ENCODE results near the gene MAPKAPK3. TPM values are rescaled to one million over a fixed set of nuclear protein-coding genes. Genes with fewer than 3 reads are reported as not detected.
"Not testable (repeated sequence)": the region's sequence is repeated elsewhere in the genome, so short reads cannot be mapped to it uniquely, and the experiment has no call there.

The MAPKAPK3 gene
- total and polyA plus RNA-seq, 2 donors (not counting 3 experiments of a cell fraction or from before 2014, with no cell fraction given) = 21.3 to 30.5 TPM

- CTCF ChIA-PET = no interaction called here
- Histone ChIP-seq H3K27ac (ENCODE audit: insufficient read depth, low read depth, low read length) (no peak overlapping the region), H3K36me3 (ENCODE audit: control insufficient read depth in 2 of 2, extremely low read depth in 1 of 2, insufficient read depth in 2 of 2, low read length in 2 of 2) (no peaks in the 10 kb centered on the region), H4K20me1 (replicated peaks; ENCODE audit: control insufficient read depth, extremely low read depth, insufficient read depth, low read length) (no peaks in the 10 kb centered on the region), H3K9me1 (replicated peaks; ENCODE audit: control insufficient read depth, extremely low read depth, insufficient read depth, low read length) (no peaks in the 10 kb centered on the region), H3K9ac (replicated peaks; ENCODE audit: extremely low read depth, insufficient read depth, low read length) (no peak overlapping the region), H2AFZ (ENCODE audit: low read depth, low read length) (no peak overlapping the region), H3K4me3 (replicated peaks in 1 of 3; ENCODE audit: insufficient read depth in 1 of 3, low read depth in 1 of 3, low read length in 3 of 3) (no peak overlapping the region), H3K79me2 (ENCODE audit: control insufficient read depth, insufficient read depth, low read length) (no peaks in the 10 kb centered on the region), H3K9me3 (replicated peaks; ENCODE audit: control insufficient read depth, insufficient read depth, low read length) (no peaks in the 10 kb centered on the region), H3K4me2 (ENCODE audit: insufficient read depth, low read length) (no peak overlapping the region), H3K27me3 (ENCODE audit: control insufficient read depth in 2 of 2, insufficient read depth in 2 of 2, low read length in 2 of 2) (peaks cover 7% of the 10 kb centered on the region in 2 experiments), H3K4me1 (ENCODE audit: control insufficient read depth, extremely low read depth, insufficient read depth, low read length) (no peaks in the 10 kb centered on the region)
- TF ChIP-seq FOS (IDR thresholded peaks at IDR 0.05; ENCODE audit: borderline replicate concordance, insufficient read depth, low read length) = no peak
- no peak for TF ChIP-seq POLR2AphosphoS5 (IDR thresholded peaks at IDR 0.05; ENCODE audit: insufficient read depth, low read depth, low read length)
- intact Hi-C loops (cut with micrococcal nuclease) = no loop called here
- dilution Hi-C loops (cut with MboI; ENCODE audit: extremely low pct_ligation_motif_present, low sequenced_read_pairs) = no loop called here
- no TSS peak for BruUV-seq (replicated peaks)
- DNase-seq (ENCODE audit: low read depth, low spot score) (no peak), FAIRE-seq (no peak)
- POLR2A ChIA-PET = no interaction called here
Measured at GRCh38 chr3:50687127-50687751, 70.3 kb downstream of the MAPKAPK3 start.

- H3K27ac ChIP-seq (ENCODE audit: insufficient read depth, low read depth, low read length) = no peak overlapping the region
- H2AFZ ChIP-seq (ENCODE audit: low read depth, low read length) = no peak overlapping the region
- H3K9me1 ChIP-seq (replicated peaks; ENCODE audit: control insufficient read depth, extremely low read depth, insufficient read depth, low read length) = no peaks in the 10 kb centered on the region
- H3K4me1 ChIP-seq (ENCODE audit: control insufficient read depth, extremely low read depth, insufficient read depth, low read length) = no peaks in the 10 kb centered on the region
- H4K20me1 ChIP-seq (replicated peaks; ENCODE audit: control insufficient read depth, extremely low read depth, insufficient read depth, low read length) = no peaks in the 10 kb centered on the region
- H3K27me3 ChIP-seq (ENCODE audit: control insufficient read depth in 2 of 2, insufficient read depth in 2 of 2, low read length in 2 of 2) = peaks cover 7% of the 10 kb centered on the region in 2 experiments
- no peaks in the 10 kb centered on the region for H3K36me3 ChIP-seq (ENCODE audit: control insufficient read depth in 2 of 2, extremely low read depth in 1 of 2, insufficient read depth in 2 of 2, low read length in 2 of 2)
- TF ChIP-seq EZH2 (IDR thresholded peaks at IDR 0.05; ENCODE audit: borderline replicate concordance, low read depth, low read length, severe bottlenecking) = no peak
- TF ChIP-seq JUN (IDR thresholded peaks at IDR 0.05; ENCODE audit: borderline replicate concordance, insufficient read depth, insufficient read length, low read depth) = no peak
- no peak for TF ChIP-seq GATA2 (IDR thresholded peaks at IDR 0.05; ENCODE audit: insufficient read depth, insufficient read length, low read depth, low read length)
- TF ChIP-seq MAX (IDR thresholded peaks at IDR 0.05; ENCODE audit: insufficient read depth, insufficient read length) = no peak
- TF ChIP-seq CTCF (IDR thresholded peaks at IDR 0.05; ENCODE audit: extremely low read depth in 1 of 2, insufficient read depth in 1 of 2, low read depth in 1 of 2, low read length in 2 of 2) = no peak
- no peak for TF ChIP-seq POLR2A (IDR thresholded peaks at IDR 0.05; ENCODE audit: low read depth, low read length)
- no peak for TF ChIP-seq POLR2AphosphoS5 (IDR thresholded peaks at IDR 0.05; ENCODE audit: insufficient read depth, low read depth, low read length)
- no peak for TF ChIP-seq FOS (IDR thresholded peaks at IDR 0.05; ENCODE audit: borderline replicate concordance, insufficient read depth, low read length)
- no peak for TF ChIP-seq MYC (IDR thresholded peaks at IDR 0.05; ENCODE audit: low read depth, low read length)
- CTCF ChIA-PET = no interaction called here
- H3K79me2 ChIP-seq (ENCODE audit: control insufficient read depth, insufficient read depth, low read length) = no peaks in the 10 kb centered on the region
- dilution Hi-C loops (cut with MboI; ENCODE audit: extremely low pct_ligation_motif_present, low sequenced_read_pairs) (no loop called here), intact Hi-C loops (cut with micrococcal nuclease) (no loop called here)
- H3K9me3 ChIP-seq (replicated peaks; ENCODE audit: control insufficient read depth, insufficient read depth, low read length) = no peaks in the 10 kb centered on the region
- no peak overlapping the region for H3K9ac ChIP-seq (replicated peaks; ENCODE audit: extremely low read depth, insufficient read depth, low read length)
- no peak for DNase-seq (ENCODE audit: low read depth, low spot score)
- no peak overlapping the region for H3K4me2 ChIP-seq (ENCODE audit: insufficient read depth, low read length)
- FAIRE-seq = no peak
- BruUV-seq (replicated peaks) = no TSS peak
- POLR2A ChIA-PET = no interaction called here
- H3K4me3 ChIP-seq (replicated peaks in 1 of 3; ENCODE audit: insufficient read depth in 1 of 3, low read depth in 1 of 3, low read length in 3 of 3) = no peak overlapping the region
Measured at GRCh38 chr3:50687916-50688315, 71.0 kb downstream of the MAPKAPK3 start.

- H3K27ac ChIP-seq (ENCODE audit: insufficient read depth, low read depth, low read length); H3K79me2 ChIP-seq (ENCODE audit: control insufficient read depth, insufficient read depth, low read length); H2AFZ ChIP-seq (ENCODE audit: low read depth, low read length); H3K4me1 ChIP-seq (ENCODE audit: control insufficient read depth, extremely low read depth, insufficient read depth, low read length); H3K4me3 ChIP-seq (replicated peaks in 1 of 3; ENCODE audit: insufficient read depth in 1 of 3, low read depth in 1 of 3, low read length in 3 of 3); H3K9me3 ChIP-seq (replicated peaks; ENCODE audit: control insufficient read depth, insufficient read depth, low read length); FAIRE-seq; dilution Hi-C loops (cut with MboI; ENCODE audit: extremely low pct_ligation_motif_present, low sequenced_read_pairs); H4K20me1 ChIP-seq (replicated peaks; ENCODE audit: control insufficient read depth, extremely low read depth, insufficient read depth, low read length); BruUV-seq (replicated peaks); H3K27me3 ChIP-seq (ENCODE audit: control insufficient read depth in 2 of 2, insufficient read depth in 2 of 2, low read length in 2 of 2); intact Hi-C loops (cut with micrococcal nuclease); H3K9ac ChIP-seq (replicated peaks; ENCODE audit: extremely low read depth, insufficient read depth, low read length); CTCF ChIA-PET; H3K36me3 ChIP-seq (ENCODE audit: control insufficient read depth in 2 of 2, extremely low read depth in 1 of 2, insufficient read depth in 2 of 2, low read length in 2 of 2); DNase-seq (ENCODE audit: low read depth, low spot score); H3K9me1 ChIP-seq (replicated peaks; ENCODE audit: control insufficient read depth, extremely low read depth, insufficient read depth, low read length); POLR2A ChIA-PET; H3K4me2 ChIP-seq (ENCODE audit: insufficient read depth, low read length): not testable (repeated sequence)
Measured at GRCh38 chr3:50688602-50689001, 71.7 kb downstream of the MAPKAPK3 start.

Data from endothelial cell of umbilical vein (primary cell).